BJ (cell line): ENCODE results near the gene NPAS3. TPM values are rescaled to one million over a fixed set of nuclear protein-coding genes. Genes with fewer than 3 reads are reported as not detected.

Experiments used
- CTCF ChIA-PET: fragments of 350-600 bp; formaldehyde crosslinking; extraction: SDS; loops from one replicate; lab custom pipeline; 2021; ENCODE audit warnings: antibody characterized with exemption, inconsistent platforms; lab: Yijun Ruan, JAX
- POLR2A ChIA-PET: fragments of 300-600 bp; sonication (Branson Sonifier 250); formaldehyde crosslinking; extraction: SDS; loops from one replicate; lab custom pipeline; 2021; ENCODE audit warnings: antibody characterized with exemption; lab: Charles Lee
- DNase-seq: peaks from one replicate; pipeline ENCODE4 v3.0.0-alpha.2; 2011; ENCODE audit warnings: low read depth
- H3K27me3 ChIP-seq: 2 replicates; pipeline ENCODE4 v1.6.0; 2011; ENCODE audit warnings: low read length; ENCODE audit not compliant: control insufficient read depth, insufficient read depth
- H3K36me3 ChIP-seq: 2 replicates; pipeline ENCODE4 v1.5.1; 2011; ENCODE audit warnings: low read length; ENCODE audit not compliant: control insufficient read depth, insufficient read depth
- H3K4me3 ChIP-seq: 2 replicates; pipeline ENCODE4 v1.5.1; 2011; ENCODE audit warnings: low read depth, mild to moderate bottlenecking, control low read depth, low read length
- CTCF ChIP-seq: IDR thresholded peaks from 2 replicates; pipeline ENCODE4 v1.5.1; 2011; ENCODE audit warnings: low read depth, mild to moderate bottlenecking, control low read depth, inconsistent platforms, low read length, moderate library complexity; ENCODE audit not compliant: insufficient read depth
- polyA plus RNA-seq: library from polyadenylated mRNA; depleted of rRNA; stranded (reverse); fragments of >200 nt; gene quantifications from 2 replicates; pipeline ENCODE4 v1.2.3, GENCODE V29; 2011

The NPAS3 gene
- polyA plus RNA-seq, 1 experiment = 0.09 TPM

- TF ChIP-seq CTCF = no peak
- no peak for DNase-seq
- CTCF ChIA-PET = no interaction called here
- Histone ChIP-seq H3K36me3 (no peaks in the 10 kb centered on the region), H3K27me3 (peaks cover 2% of the 10 kb centered on the region; the same call in 1 of the 2 replicates), H3K4me3 (no peak overlapping the region)
- POLR2A ChIA-PET = no interaction called here
Measured at GRCh38 chr14:33668066-33668465, 729.4 kb downstream of the NPAS3 start.

GRCh38 chr14:33669111-33669510 lies 730.4 kb downstream of the NPAS3 start:
- ChIA-PET CTCF (no interaction called here), POLR2A (interaction anchor here (0.6 kb wide), 1 partner anchor 98 kb away, joined by 4 read pairs; no protein-coding TSS in a partner anchor)
- no peak for TF ChIP-seq CTCF
- H3K36me3 ChIP-seq = no peaks in the 10 kb centered on the region
- peaks cover 2% of the 10 kb centered on the region; the same call in 1 of the 2 replicates for H3K27me3 ChIP-seq
- H3K4me3 ChIP-seq = no peak overlapping the region
- DNase-seq = no peak

- Histone ChIP-seq H3K4me3 (no peak overlapping the region), H3K27me3 (peaks cover 2% of the 10 kb centered on the region; the same call in 1 of the 2 replicates), H3K36me3 (no peaks in the 10 kb centered on the region)
- no peak for DNase-seq
- CTCF ChIA-PET = no interaction called here
- no peak for TF ChIP-seq CTCF
- POLR2A ChIA-PET = no interaction called here
Measured at GRCh38 chr14:33670235-33670634, 731.6 kb downstream of the NPAS3 start.

GRCh38 chr14:33671556-33671955 lies 732.9 kb downstream of the NPAS3 start:
- no peaks in the 10 kb centered on the region for H3K36me3 ChIP-seq
- TF ChIP-seq CTCF = no peak
- ChIA-PET CTCF (no interaction called here), POLR2A (no interaction called here)
- DNase-seq = no peak
- H3K27me3 ChIP-seq = no peaks in the 10 kb centered on the region
- no peak overlapping the region for H3K4me3 ChIP-seq

- no peak for DNase-seq
- no peaks in the 10 kb centered on the region for H3K27me3 ChIP-seq
- H3K4me3 ChIP-seq = no peak overlapping the region
- TF ChIP-seq CTCF = no peak
- no peaks in the 10 kb centered on the region for H3K36me3 ChIP-seq
- ChIA-PET POLR2A (no interaction called here), CTCF (interaction anchor here (1.0 to 2.1 kb wide), 4 partner anchors 16 to 118 kb away, joined by 3 to 11 read pairs (median 5); no protein-coding TSS in a partner anchor)
Measured at GRCh38 chr14:33674927-33675326, 736.2 kb downstream of the NPAS3 start.
